ENCODE results near the gene TPM1.
"Not testable (repeated sequence)": the region's sequence is repeated elsewhere in the genome, so short reads cannot be mapped to it uniquely, and the experiment has no call there.

Gene TPM1

DNA sequence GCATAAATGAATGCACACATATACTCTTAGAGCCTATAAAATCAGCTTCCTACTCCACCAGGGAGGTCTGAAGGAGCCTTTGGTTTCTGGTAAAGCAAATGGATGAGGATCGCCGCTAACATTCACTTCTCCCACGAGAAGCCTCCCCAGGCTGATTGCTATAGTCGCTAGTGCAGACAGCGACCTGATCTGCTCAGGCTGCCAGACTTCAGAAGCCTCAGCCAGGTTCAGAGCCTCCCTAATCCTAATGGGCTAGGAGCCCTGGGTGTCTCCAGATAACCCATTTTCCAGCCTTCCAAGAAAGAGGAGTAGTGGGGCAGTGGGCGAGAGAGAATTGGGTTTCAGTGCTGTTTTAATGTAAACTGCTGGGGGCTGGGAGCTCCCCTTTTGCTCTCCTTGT, 35.4 kb downstream of the TPM1 start:
- DNase-seq, result no peak

DNA sequence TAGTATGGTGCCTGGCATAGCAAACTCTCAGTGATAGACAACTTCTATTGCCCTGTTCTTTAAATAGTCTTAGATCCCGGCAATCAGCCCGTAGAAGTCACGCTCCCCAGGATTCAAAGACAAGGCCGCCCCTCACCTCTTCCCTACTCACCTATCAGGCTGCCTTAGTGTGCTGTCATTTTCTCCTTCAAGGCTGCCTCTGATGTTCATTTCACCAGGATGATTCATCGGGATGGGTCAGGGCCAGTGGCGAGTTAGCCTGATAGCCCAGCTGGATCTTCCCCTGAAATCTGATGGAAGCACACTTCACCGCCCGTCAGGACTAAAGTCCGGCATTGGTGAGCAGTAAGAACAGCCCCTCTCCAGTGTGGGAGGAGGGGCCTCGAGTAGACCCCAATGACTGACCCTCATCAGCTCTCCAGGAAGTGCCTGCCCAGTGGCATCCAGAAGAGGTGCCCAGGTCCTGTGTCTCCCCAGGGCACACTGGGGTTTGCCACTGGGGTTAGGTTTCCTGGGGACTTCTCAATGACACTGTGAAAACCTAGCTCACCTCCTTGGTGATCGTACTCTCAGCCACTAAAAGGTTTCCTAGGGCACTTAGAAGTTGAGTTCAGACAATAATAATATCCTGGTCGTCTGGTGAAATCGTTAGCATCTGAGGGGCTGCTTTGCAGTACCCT, 37.5 kb downstream of the TPM1 start:
- DNase-seq, result no peak

DNA sequence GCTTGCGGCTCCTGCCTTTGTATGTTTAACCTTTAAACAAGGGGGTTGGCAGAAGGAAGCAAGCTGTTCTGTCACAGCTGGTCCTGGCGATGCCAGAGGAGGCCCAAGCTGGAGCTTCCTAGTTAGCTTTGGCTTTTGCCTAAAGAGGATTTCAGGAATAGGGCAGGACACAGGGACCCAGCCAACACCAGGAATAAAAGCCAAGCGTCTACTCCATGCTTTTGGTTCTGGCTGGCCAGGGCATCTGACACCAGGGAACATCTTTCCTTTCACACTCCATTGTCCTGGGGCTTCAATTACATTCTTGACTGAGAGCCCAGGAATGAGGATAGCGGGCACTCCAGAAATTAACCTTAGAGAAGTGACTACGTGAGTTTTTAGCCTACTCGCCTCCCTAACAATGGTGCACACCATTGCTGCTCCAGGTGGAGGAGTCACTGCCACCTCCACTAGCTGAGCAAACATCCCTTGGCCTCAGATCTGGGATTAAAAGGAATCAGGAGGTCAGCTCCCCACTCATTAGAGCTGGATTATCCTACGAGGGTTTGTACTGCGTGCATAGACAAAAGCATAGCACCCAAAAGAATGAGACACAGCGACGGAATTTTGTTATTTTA, 38.2 kb downstream of the TPM1 start:
- DNase-seq, result no peak

- DNase-seq, result no peak
These were observed 39.8 kb downstream of the TPM1 start for GRCh38 chr15:63082366-63082765.

GRCh38 chr15:63083044-63083443, 40.5 kb downstream of the TPM1 start:
- no peak for DNase-seq

GRCh38 chr15:63083541-63083940, 41.0 kb downstream of the TPM1 start:
- DNase-seq, result no peak

GRCh38 chr15:63084806-63085205, 42.3 kb downstream of the TPM1 start:
- DNase-seq, result no peak

DNA sequence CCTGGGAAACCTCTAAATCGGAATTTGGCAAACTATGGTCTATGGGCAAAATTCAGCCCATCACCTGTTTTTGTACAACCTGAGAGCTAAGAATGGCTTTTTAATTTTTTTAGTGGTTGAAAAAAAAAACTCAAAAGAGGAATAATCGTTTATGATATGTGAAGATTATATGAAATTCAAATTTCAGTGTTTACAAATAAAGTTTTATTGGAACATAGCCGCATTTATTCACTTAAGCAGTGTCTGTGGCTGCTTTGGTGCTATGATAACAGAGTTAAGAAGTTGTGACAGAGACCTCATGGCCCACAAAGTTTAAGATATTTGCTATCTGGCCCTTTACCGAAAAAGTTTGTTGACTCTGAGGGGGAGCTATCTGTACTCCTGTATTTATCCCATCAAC, 42.7 kb downstream of the TPM1 start:
- DNase-seq, result no peak

- no peak for DNase-seq
These were observed 43.7 kb downstream of the TPM1 start for GRCh38 chr15:63086271-63086670.

DNA sequence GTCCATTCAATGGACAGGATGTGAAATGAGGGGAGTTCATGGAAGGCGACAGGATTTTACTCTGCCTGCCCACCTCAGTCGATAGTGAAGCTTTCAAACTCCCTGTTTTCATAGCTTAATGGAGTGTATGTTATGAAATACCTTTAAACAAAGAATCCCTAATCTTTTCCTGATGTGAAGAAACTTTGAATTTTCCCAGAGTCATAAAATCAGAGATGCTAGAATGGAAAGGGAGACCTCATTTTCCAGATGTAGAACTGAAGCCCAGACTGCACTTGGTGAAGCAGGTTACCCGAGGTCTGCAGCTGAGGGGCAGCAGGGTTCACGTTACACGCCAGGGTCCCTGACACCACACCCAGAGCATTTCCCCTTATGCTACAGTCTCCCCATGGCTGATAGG, 44.4 kb downstream of the TPM1 start:
- no peak for DNase-seq

DNA sequence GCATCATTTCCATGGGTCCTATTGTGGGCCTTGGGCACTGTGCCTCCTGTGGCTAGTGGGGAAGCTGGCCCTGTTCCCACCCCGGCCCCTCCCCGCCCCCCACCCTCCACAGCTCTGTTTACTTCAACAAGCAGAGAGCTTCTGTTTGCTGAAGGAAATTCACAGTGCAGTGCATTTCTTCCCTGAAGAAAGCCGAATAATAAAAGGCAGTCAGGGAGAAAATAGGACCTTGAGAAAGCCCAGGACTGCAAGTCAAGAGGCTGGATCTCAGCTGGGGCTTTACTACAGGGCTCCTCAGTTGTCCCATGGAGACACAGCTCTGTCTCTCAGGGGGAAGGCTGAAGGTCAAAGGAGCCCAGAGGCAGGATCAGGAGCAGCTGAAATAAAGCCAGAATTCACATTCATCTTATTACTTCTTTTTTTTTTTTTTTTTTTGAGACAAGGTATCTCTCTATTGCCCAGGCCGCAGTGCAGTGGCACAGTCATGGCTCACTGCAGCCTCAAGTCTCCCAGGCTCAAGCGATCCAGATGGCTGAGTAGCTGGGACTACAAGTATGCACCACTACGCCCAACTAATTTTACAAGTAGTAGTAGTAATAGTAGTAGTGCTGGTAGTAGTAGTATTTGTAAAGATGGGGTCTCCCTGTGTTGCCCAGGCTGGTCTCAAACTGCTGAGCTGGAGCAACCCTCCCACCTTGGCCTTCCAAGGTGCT, 46.1 kb downstream of the TPM1 start:
- DNase-seq, result no peak

GRCh38 chr15:63089260-63090043, 46.9 kb downstream of the TPM1 start:
- no peak for DNase-seq

- no peak for DNase-seq
These were observed 47.9 kb downstream of the TPM1 start for GRCh38 chr15:63090472-63090871.

GRCh38 chr15:63090887-63091286, 48.3 kb downstream of the TPM1 start:
- no peak for DNase-seq

DNA sequence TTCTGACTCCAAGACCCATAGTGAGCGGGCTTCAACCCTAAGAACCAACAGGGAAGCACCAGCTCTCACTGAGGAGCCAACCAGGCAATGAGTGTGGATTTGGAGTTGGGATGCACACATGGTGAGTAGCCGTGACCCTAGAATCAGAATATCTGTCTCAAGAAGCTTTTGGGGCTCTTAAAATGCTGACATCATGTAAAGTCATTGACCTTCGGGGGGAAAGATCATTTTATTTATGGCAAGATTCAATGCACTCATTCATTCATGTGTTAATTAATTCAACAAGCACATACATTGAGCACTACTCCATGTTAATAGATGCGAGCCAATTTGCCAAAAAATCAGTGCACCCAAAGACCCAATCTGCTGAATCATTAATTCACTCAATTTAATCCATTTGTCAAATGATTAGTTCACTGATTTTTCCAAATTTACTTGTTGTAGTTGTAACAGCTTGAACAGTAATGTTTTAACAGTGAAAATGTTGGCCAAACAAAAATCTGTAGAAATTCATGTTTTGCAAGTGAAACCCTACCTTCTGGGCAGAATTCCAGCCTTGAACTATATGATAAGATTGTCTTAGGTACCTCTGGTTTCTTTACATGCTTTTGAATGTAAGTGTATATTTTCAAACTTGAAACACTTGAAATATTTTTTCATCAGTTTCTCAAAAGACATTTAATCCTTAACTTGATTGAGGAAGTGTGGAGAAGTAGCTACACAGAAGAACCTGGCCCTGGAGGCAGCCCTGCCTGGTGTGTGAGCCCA, 49.3 kb downstream of the TPM1 start:
- DNase-seq, result no peak

DNA sequence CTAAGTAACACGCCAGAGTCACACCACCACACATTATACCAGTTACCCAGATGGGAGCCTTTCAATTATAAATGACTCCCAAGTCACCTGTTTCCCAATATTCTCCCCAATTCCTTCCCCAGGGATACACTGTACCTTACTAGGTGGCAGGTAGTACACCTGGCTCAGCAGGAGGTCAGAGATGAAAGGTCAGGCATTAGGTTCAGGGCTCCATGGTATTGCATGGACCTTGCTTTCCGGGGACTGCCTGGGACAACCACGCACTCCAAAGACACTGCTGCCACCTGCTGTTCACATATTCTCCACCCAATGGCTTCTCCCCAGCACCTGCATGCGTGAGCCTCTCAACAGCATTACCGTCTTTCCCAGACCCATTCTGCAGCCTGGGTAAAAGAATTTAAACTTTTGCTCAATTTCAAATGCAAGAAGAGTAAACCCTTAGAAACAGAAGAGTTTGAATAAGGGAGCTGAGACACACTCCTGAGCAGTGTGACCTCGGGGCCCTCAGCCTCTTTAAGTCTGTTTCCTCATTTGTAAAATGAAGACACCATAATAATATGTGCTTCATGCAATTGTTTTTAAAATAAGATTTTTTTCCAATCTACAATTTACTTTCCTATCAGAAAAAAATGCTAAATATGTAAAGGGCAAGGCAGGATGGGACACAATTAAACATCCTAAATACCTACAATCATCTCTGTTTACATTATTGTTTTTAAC, 51.1 kb downstream of the TPM1 start:
- no peak for DNase-seq

GRCh38 chr15:63094495-63094931, 52.0 kb downstream of the TPM1 start:
- DNase-seq, result no peak

GRCh38 chr15:63096178-63096577, 53.6 kb downstream of the TPM1 start:
- no peak for DNase-seq

GRCh38 chr15:63098901-63099300, 56.4 kb downstream of the TPM1 start:
- DNase-seq, result not testable (repeated sequence)

DNA sequence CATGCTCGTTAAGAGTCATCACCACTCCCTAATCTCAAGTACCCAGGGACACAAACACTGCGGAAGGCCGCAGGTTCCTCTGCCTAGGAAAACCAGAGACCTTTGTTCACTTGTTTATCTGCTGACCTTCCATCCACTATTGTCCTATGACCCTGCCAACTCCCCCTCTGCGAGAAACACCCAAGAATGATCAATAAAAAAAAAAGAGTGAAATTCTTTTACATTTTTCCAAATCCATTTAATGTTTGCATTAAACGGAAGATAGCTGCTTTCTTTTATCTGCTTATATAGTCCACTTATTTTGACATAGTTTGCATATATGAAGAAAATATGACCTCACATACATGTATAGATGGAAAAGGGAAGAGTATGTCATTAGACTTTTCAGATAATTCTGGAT, 57.0 kb downstream of the TPM1 start:
- not testable (repeated sequence) for DNase-seq

DNA sequence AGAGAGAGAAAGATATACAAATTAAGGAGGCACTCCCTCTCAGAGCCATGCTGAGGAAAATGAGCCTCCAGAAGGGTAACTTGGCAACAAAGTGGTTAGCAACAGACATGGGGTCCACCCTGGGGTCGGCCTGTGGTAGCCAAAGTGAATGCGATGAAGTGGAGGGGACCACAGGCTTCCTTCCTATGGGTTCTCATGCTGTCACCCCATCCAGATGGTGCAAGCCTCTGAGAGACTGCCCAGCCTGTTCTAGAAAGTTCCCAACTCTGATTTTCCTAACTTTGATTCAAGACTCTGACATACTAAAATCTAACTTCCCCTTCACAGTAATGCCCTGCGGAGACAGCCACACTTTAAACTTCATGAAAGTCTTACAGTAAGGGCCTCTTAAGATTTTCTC, 60.9 kb downstream of the TPM1 start:
- DNase-seq, result no peak

GRCh38 chr15:63104727-63105126, 62.2 kb downstream of the TPM1 start:
- no peak for DNase-seq

All from NCI-H1436 treated with DMSO at 0.1 percent for 48 hours (cell line).